Effector memory CD4-positive, alpha-beta T cell (primary cell): Measurements from ENCODE around the gene HUNK.

Source experiments
- DNase-seq, 3 donors: peaks; one replicate each; pipeline ENCODE4 v3.0.0-alpha.2; 2020
- H3K27ac ChIP-seq: 2 replicates; pipeline ENCODE4 v1.7.0; 2013; ENCODE audit warnings: mild to moderate bottlenecking, low read length, moderate library complexity; ENCODE audit not compliant: insufficient read depth, poor library complexity, severe bottlenecking
- H3K27me3 ChIP-seq: replicated peaks from 2 replicates; pipeline ENCODE4 v1.7.0; 2013; ENCODE audit warnings: mild to moderate bottlenecking, low read length; ENCODE audit not compliant: insufficient read depth, control insufficient read depth, poor library complexity, severe bottlenecking
- H3K36me3 ChIP-seq: 2 replicates; pipeline ENCODE4 v1.7.0; 2013; ENCODE audit warnings: mild to moderate bottlenecking, low read length, moderate library complexity; ENCODE audit not compliant: control insufficient read depth, insufficient read depth
- H3K4me1 ChIP-seq: 2 replicates; pipeline ENCODE4 v1.7.0; 2013; ENCODE audit warnings: low read length, mild to moderate bottlenecking; ENCODE audit not compliant: control insufficient read depth, insufficient read depth, poor library complexity, severe bottlenecking
- H3K4me3 ChIP-seq: 2 replicates; pipeline ENCODE4 v1.7.0; 2013; ENCODE audit warnings: low read length, low read depth, mild to moderate bottlenecking; ENCODE audit not compliant: insufficient read depth, poor library complexity, severe bottlenecking
- H3K9me3 ChIP-seq: 2 replicates; pipeline ENCODE4 v1.7.0; 2013; ENCODE audit warnings: mild to moderate bottlenecking, low read length, moderate library complexity; ENCODE audit not compliant: control insufficient read depth

HUNK gene

GRCh38 chr21:31928656-31929055 is 55.8 kb downstream of the HUNK start:
- DNase-seq, result no peak
- Histone ChIP-seq H3K27ac (no peak overlapping the region), H3K9me3 (no peaks in the 10 kb centered on the region), H3K4me3 (no peak overlapping the region), H3K27me3 (no peaks in the 10 kb centered on the region), H3K36me3 (no peaks in the 10 kb centered on the region), H3K4me1 (no peaks in the 10 kb centered on the region)

GRCh38 chr21:31929548-31929947 is 56.7 kb downstream of the HUNK start:
- no peaks in the 10 kb centered on the region for H3K27me3 ChIP-seq
- no peaks in the 10 kb centered on the region for H3K36me3 ChIP-seq
- H3K4me1 ChIP-seq, result no peaks in the 10 kb centered on the region
- no peak overlapping the region for H3K27ac ChIP-seq
- H3K9me3 ChIP-seq, result no peaks in the 10 kb centered on the region
- no peak overlapping the region for H3K4me3 ChIP-seq
- no peak for DNase-seq

GRCh38 chr21:31930001-31930400 is 57.2 kb downstream of the HUNK start:
- no peak for DNase-seq

GRCh38 chr21:31931644-31932469 is 59.0 kb downstream of the HUNK start:
- no peak for DNase-seq
- Histone ChIP-seq H3K36me3 (no peaks in the 10 kb centered on the region), H3K4me1 (no peaks in the 10 kb centered on the region), H3K27ac (no peak overlapping the region), H3K27me3 (no peaks in the 10 kb centered on the region), H3K9me3 (no peaks in the 10 kb centered on the region), H3K4me3 (no peak overlapping the region)

More at GRCh38 chr21:31930001-31930400, 57.2 kb downstream of the HUNK start:
- Histone ChIP-seq H3K9me3 (no peaks in the 10 kb centered on the region), H3K27ac (no peak overlapping the region), H3K4me1 (no peaks in the 10 kb centered on the region), H3K36me3 (no peaks in the 10 kb centered on the region), H3K27me3 (no peaks in the 10 kb centered on the region), H3K4me3 (no peak overlapping the region)

GRCh38 chr21:31932470-31932764 is 59.6 kb downstream of the HUNK start:
- Histone ChIP-seq H3K4me1 (no peaks in the 10 kb centered on the region), H3K27ac (no peak overlapping the region), H3K4me3 (no peak overlapping the region), H3K9me3 (no peaks in the 10 kb centered on the region), H3K36me3 (no peaks in the 10 kb centered on the region), H3K27me3 (no peaks in the 10 kb centered on the region)
- no peak for DNase-seq

GRCh38 chr21:31937303-31937702 is 64.5 kb downstream of the HUNK start:
- Histone ChIP-seq H3K27me3 (no peaks in the 10 kb centered on the region), H3K4me1 (no peaks in the 10 kb centered on the region), H3K27ac (no peak overlapping the region), H3K4me3 (no peak overlapping the region), H3K36me3 (no peaks in the 10 kb centered on the region), H3K9me3 (no peaks in the 10 kb centered on the region)
- DNase-seq, result no peak

- no peak for DNase-seq
- no peaks in the 10 kb centered on the region for H3K36me3 ChIP-seq
- no peaks in the 10 kb centered on the region for H3K9me3 ChIP-seq
- no peaks in the 10 kb centered on the region for H3K4me1 ChIP-seq
- H3K4me3 ChIP-seq, result no peak overlapping the region
- no peaks in the 10 kb centered on the region for H3K27me3 ChIP-seq
- H3K27ac ChIP-seq, result no peak overlapping the region
Measured at GRCh38 chr21:31938330-31939301, 65.8 kb downstream of the HUNK start.

- no peak overlapping the region for H3K4me3 ChIP-seq
- H3K27me3 ChIP-seq, result no peaks in the 10 kb centered on the region
- no peak for DNase-seq
- no peaks in the 10 kb centered on the region for H3K9me3 ChIP-seq
- H3K27ac ChIP-seq, result no peak overlapping the region
- H3K4me1 ChIP-seq, result no peaks in the 10 kb centered on the region
- H3K36me3 ChIP-seq, result no peaks in the 10 kb centered on the region
Measured at GRCh38 chr21:31941694-31942093, 68.9 kb downstream of the HUNK start.

- no peaks in the 10 kb centered on the region for H3K4me1 ChIP-seq
- H3K27ac ChIP-seq, result no peak overlapping the region
- H3K9me3 ChIP-seq, result no peaks in the 10 kb centered on the region
- DNase-seq, result no peak
- no peaks in the 10 kb centered on the region for H3K36me3 ChIP-seq
- H3K4me3 ChIP-seq, result no peak overlapping the region
- H3K27me3 ChIP-seq, result no peaks in the 10 kb centered on the region
Measured at GRCh38 chr21:31943561-31943960, 70.7 kb downstream of the HUNK start.

- H3K36me3 ChIP-seq, result no peaks in the 10 kb centered on the region
- no peak for DNase-seq
- no peaks in the 10 kb centered on the region for H3K27me3 ChIP-seq
- no peaks in the 10 kb centered on the region for H3K4me1 ChIP-seq
- no peaks in the 10 kb centered on the region for H3K9me3 ChIP-seq
- H3K4me3 ChIP-seq, result no peak overlapping the region
- H3K27ac ChIP-seq, result no peak overlapping the region
Measured at GRCh38 chr21:31945141-31945540, 72.3 kb downstream of the HUNK start.
